Progenitor cell of endocrine pancreas (in vitro differentiated cells): ENCODE data around the gene NFKBIE. TPM values are rescaled to one million over a fixed set of nuclear protein-coding genes. Genes with fewer than 3 reads are reported as not detected.

Experiments used
- DNase-seq: peaks from one replicate; pipeline ENCODE4 v3.0.0; 2021; ENCODE audit warnings: low spot score; ENCODE audit not compliant: unreplicated experiment
- H3K27ac Mint-ChIP-seq: 2 replicates; pipeline ENCODE4 v1.8.0; 2021; ENCODE audit warnings: mild to moderate bottlenecking, moderate library complexity, mixed read lengths
- H3K27me3 Mint-ChIP-seq: 2 replicates; pipeline ENCODE4 v1.8.0; 2021; ENCODE audit warnings: mixed read lengths
- H3K36me3 Mint-ChIP-seq: 2 replicates; pipeline ENCODE4 v1.8.0; 2022; ENCODE audit warnings: mixed read lengths; ENCODE audit not compliant: insufficient read depth
- H3K4me1 Mint-ChIP-seq: 2 replicates; pipeline ENCODE4 v1.8.0; 2021; ENCODE audit warnings: low read depth, mixed read lengths
- H3K4me3 Mint-ChIP-seq: 2 replicates; pipeline ENCODE4 v1.8.0; 2021; ENCODE audit warnings: low read depth, mild to moderate bottlenecking, moderate library complexity, mixed read lengths
- H3K9me3 Mint-ChIP-seq: 2 replicates; pipeline ENCODE4 v1.8.0; 2021; ENCODE audit warnings: low read depth, mixed read lengths
- total RNA-seq: library from RNA; stranded (reverse); gene quantifications from 2 replicates; pipeline ENCODE4 v1.2.1, GENCODE V29; 2021
- TF ChIP-seq, protein P1 (sequence below): fragments of 200-600 bp; sonication (generic); IDR thresholded peaks from one replicate; pipeline ENCODE4 v1.5.0; 2021; ENCODE audit warnings: antibody characterized with exemption, mild to moderate bottlenecking; ENCODE audit not compliant: unreplicated experiment

Gene NFKBIE
- total RNA-seq, 1 donor from 2014 or later, result 7.1 TPM

DNA sequence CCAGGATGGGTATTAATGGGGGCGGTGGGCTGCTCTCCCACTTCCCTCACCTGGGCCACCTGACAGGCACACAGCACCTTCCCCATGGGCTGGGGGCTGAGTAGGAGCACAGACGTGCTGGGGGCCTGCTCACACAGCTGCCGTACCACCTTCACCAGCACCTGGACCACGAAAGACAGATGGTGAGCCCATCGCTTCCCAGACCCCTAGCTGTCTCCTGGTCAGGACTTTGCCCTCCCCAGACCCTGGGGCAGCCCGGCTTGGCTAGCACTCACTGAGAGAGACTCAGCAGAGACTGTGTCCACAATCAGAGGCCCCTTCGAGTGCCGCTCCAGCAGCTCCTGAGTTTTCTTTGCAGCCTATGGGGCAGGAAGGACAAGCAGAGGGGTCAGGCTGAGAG, 35.8 kb upstream of the NFKBIE start:
- no peak overlapping the region for H3K4me3 Mint-ChIP-seq
- no peak for DNase-seq
- H3K9me3 Mint-ChIP-seq, result no peaks in the 10 kb centered on the region
- H3K36me3 Mint-ChIP-seq, result peaks cover 21% of the 10 kb centered on the region
- peaks cover 2% of the 10 kb centered on the region for H3K4me1 Mint-ChIP-seq
- no peak overlapping the region for H3K27ac Mint-ChIP-seq
- peaks cover 25% of the 10 kb centered on the region for H3K27me3 Mint-ChIP-seq
- TF ChIP-seq, protein P1, sequence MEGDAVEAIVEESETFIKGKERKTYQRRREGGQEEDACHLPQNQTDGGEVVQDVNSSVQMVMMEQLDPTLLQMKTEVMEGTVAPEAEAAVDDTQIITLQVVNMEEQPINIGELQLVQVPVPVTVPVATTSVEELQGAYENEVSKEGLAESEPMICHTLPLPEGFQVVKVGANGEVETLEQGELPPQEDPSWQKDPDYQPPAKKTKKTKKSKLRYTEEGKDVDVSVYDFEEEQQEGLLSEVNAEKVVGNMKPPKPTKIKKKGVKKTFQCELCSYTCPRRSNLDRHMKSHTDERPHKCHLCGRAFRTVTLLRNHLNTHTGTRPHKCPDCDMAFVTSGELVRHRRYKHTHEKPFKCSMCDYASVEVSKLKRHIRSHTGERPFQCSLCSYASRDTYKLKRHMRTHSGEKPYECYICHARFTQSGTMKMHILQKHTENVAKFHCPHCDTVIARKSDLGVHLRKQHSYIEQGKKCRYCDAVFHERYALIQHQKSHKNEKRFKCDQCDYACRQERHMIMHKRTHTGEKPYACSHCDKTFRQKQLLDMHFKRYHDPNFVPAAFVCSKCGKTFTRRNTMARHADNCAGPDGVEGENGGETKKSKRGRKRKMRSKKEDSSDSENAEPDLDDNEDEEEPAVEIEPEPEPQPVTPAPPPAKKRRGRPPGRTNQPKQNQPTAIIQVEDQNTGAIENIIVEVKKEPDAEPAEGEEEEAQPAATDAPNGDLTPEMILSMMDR, result no peak

GRCh38 chr6:44300292-44300823, 35.0 kb upstream of the NFKBIE start:
- Mint-ChIP-seq H3K4me3 (no peak overlapping the region), H3K36me3 (peaks cover 19% of the 10 kb centered on the region), H3K4me1 (peaks cover 2% of the 10 kb centered on the region), H3K9me3 (no peaks in the 10 kb centered on the region), H3K27me3 (peaks cover 31% of the 10 kb centered on the region), H3K27ac (no peak overlapping the region)
- TF ChIP-seq, protein P1, result no peak
- DNase-seq, result no peak

DNA sequence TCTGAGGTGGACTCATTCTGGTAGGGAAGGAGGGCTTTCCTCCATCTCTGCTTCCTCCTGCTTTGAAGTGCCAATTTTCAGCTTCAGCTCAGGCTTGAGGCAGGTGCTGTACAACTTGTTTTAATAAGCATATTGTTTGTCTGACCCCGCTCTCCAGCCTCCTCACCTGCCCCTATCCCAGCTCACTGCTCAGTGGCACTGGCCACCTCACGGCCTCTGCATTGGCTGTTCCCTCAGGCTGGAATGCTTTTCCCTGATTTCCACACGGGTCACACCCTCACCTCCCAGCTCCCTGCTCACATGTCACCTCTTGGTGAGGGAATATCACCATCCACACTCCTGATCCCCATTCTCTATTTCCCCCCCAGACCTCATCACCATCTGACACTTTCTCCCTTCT, 33.5 kb upstream of the NFKBIE start:
- no peak for DNase-seq
- no peaks in the 10 kb centered on the region for H3K9me3 Mint-ChIP-seq
- H3K36me3 Mint-ChIP-seq, result peaks cover 18% of the 10 kb centered on the region
- TF ChIP-seq, protein P1, result no peak
- no peak overlapping the region for H3K27ac Mint-ChIP-seq
- peaks cover 43% of the 10 kb centered on the region for H3K27me3 Mint-ChIP-seq
- H3K4me3 Mint-ChIP-seq, result peak overlapping the region; percentile 16
- H3K4me1 Mint-ChIP-seq, result peaks cover 2% of the 10 kb centered on the region

DNA sequence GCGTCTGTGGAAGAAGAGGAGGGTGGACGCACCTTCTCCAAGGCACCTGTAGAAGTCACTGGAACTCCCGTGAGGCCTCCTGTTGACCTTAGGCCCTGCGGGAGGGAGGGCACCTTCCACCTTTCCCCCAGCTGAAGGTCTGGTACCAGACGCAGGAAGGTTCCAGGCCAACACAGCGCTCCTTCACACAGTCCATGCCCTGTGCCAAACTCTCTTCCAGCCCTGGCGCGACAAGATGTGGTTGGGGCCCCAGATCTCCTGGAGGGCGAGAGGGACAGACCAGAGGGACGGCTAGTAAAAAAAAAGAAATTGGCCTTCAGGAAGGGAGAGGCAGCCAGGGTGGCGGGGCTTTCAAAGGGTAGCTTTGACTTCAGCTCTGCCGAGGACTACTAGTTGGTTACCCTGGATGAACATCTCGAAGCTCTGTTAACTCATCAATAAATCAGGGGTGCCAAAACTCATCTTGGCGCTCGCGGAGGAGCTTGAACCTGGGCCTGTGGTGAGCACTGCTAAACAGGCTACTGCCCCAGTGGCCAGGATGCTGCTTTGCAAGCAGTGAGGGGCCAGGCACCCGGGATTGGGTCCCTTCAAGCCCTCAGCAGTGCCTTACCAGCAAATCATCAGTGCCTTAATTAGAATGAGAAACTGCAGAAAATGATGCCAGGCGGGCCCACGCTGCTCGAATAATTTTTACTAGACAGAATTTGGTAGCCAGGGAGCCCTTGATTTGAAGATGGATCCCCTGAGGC, 32.9 kb upstream of the NFKBIE start:
- H3K4me1 Mint-ChIP-seq, result peaks cover 2% of the 10 kb centered on the region
- TF ChIP-seq, protein P1, result no peak
- peak overlapping the region; percentile 85 for H3K27ac Mint-ChIP-seq
- no peak for DNase-seq
- peak overlapping the region; percentile 66 for H3K4me3 Mint-ChIP-seq
- no peaks in the 10 kb centered on the region for H3K9me3 Mint-ChIP-seq
- peaks cover 13% of the 10 kb centered on the region for H3K36me3 Mint-ChIP-seq
- peaks cover 47% of the 10 kb centered on the region for H3K27me3 Mint-ChIP-seq

GRCh38 chr6:44297063-44298038, 32.0 kb upstream of the NFKBIE start:
- Mint-ChIP-seq H3K27me3 (peaks cover 56% of the 10 kb centered on the region), H3K4me1 (peaks cover 2% of the 10 kb centered on the region), H3K36me3 (peaks cover 12% of the 10 kb centered on the region), H3K9me3 (no peaks in the 10 kb centered on the region), H3K27ac (peak overlapping the region; percentile 85), H3K4me3 (peak overlapping the region; percentile 66)
- TF ChIP-seq, protein P1, result no peak
- DNase-seq, result peak; percentile 41
